Measurements from ENCODE around the gene CNBD2.
"Not testable (repeated sequence)": the region's sequence is repeated elsewhere in the genome, so short reads cannot be mapped to it uniquely, and the experiment has no call there.

The CNBD2 gene

GRCh38 chr20:36008461-36009035 lies 40.2 kb downstream of the CNBD2 start:
- in situ Hi-C loops (cut with HindIII; ENCODE audit: low pct_ligation_motif_present, low pct_unique_long_range_greater_than_20kb, low sequenced_read_pairs), result no loop called here
- DNase-seq, result no peak

GRCh38 chr20:36010076-36010475 lies 41.7 kb downstream of the CNBD2 start:
- in situ Hi-C loops (cut with HindIII; ENCODE audit: low pct_ligation_motif_present, low pct_unique_long_range_greater_than_20kb, low sequenced_read_pairs), result no loop called here

DNA sequence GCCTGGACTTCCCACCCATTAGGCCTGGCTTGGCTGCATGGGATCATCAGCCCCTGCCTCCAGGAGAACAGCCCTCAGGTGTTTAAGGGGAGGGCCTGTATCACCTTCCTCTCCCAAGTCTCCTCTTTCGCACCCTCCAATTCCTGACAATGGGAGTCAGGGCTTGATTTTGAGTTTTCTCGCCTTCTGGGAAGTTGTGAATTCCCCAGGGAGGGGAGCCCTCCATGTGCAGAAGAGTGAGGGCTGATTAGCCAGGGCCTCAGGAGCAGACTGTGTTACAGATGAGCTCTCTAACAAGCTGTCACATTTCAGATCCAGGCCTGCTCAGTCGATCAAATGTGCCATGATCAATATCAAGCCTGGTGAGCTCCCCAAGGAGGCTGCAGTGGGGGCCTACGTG lies 42.4 kb downstream of the CNBD2 start:
- no peak for DNase-seq

More at GRCh38 chr20:36010076-36010475, 41.7 kb downstream of the CNBD2 start:
- DNase-seq, result no peak

DNA sequence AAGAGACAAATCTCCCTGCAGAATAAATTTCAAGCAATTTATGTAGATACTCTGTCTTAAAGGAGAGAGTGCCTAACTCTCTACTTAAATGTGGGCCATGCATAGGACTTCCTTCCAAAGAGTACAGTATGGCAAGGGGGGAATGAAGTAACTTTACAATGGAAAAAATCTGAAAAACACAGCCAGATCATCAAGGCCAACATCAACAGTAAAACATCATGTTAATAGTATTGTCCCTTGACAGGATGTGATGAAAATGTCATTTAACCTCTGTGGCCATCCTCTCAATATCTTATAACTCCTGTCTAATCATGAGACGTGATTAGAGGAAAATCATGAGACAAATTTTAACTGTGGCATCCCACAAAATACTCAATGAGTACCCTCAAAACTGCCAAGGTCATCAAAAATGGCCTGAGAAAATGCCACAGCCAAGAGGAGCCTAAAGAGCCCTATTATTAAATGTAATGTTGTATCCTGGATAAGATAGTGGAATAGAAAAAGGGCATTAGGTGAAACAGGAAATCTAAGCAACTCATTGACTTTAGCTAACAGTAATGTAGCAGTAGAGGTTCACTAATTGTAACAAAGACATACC lies 47.5 kb downstream of the CNBD2 start:
- in situ Hi-C loops (cut with HindIII; ENCODE audit: low pct_ligation_motif_present, low pct_unique_long_range_greater_than_20kb, low sequenced_read_pairs), result no loop called here
- DNase-seq, result no peak

More for the DNA sequence above, 42.4 kb downstream of the CNBD2 start:
- in situ Hi-C loops (cut with HindIII; ENCODE audit: low pct_ligation_motif_present, low pct_unique_long_range_greater_than_20kb, low sequenced_read_pairs), result no loop called here

- DNase-seq, result peak; percentile 97
- in situ Hi-C loops (cut with HindIII; ENCODE audit: low pct_ligation_motif_present, low pct_unique_long_range_greater_than_20kb, low sequenced_read_pairs), result no loop called here
Measured at GRCh38 chr20:36017048-36017951, 48.9 kb downstream of the CNBD2 start.

DNA sequence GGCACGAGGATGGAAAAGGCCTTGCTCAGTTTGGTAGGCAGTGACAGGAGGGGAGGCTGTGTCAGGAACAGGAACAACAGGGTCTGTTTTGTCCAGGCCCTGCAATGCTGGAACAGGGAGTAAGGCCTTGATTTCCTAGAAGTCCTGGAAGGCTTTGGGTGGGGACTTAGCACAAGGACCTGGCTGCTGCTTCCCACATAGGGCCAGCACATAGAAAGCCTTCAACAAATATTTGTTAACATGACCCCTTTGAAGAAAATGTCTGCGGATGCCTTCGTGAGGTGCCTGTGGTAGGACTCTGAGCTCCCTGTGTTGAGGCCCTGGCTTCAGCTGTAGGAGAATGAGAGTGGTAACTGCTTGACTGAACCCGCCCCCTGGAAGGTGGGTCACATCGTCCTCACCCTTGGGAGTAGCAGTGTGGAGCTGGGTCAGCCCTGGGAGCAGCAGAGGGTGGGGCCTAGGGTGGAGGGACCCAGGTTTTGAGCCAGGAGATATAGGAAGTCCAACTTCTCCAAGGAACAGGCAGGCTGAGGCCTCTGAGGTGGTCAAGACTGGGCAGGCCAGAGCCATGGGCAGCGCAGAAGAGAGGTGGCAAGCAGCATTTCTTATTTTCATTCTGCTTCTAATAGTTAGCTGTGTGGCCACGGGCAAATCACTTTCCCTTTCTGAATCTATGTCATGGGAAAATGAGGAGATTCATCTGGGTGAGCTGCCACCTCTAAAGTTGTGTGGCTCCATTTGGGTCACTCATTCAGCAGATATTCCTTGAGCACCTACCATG lies 50.0 kb downstream of the CNBD2 start:
- peak; percentile 38 for DNase-seq

GRCh38 chr20:36026131-36026530 lies 57.7 kb downstream of the CNBD2 start:
- DNase-seq; in situ Hi-C loops (cut with HindIII; ENCODE audit: low pct_ligation_motif_present, low pct_unique_long_range_greater_than_20kb, low sequenced_read_pairs): not testable (repeated sequence)

More for the DNA sequence above, 50.0 kb downstream of the CNBD2 start:
- in situ Hi-C loops (cut with HindIII; ENCODE audit: low pct_ligation_motif_present, low pct_unique_long_range_greater_than_20kb, low sequenced_read_pairs), result no loop called here

DNA sequence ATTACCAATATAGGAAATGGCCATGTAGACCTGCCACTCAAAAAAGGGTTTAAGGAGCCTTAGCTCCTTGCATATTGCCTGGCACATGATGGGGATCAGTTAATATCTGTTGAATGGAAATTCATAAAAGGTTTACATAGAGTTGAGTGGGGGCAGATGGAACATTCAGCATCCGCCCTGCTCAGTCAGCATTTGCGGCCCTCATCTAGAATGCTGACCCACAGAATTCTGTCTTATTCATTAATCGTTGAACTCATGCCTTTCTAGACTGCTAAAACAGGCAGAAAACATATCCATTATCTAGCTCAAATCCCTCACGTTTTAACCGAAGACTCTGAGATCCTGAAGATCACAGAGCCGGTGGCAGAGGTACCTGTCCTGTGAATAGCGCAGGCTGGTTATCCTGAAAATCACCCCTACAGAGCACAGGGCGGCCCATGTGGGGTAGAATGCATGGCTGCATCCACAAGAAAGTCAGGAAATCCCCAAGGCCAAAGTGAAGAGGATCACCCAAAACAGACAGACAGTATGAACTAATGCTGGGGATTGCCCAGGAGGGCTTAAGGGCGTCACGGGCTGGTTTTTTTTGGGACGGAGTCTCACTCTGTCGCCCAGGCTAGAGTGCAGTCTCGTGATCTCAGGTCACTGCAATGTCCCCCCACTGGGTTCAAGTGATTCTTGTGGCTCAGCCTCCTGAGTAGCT lies 59.9 kb downstream of the CNBD2 start:
- in situ Hi-C loops (cut with HindIII; ENCODE audit: low pct_ligation_motif_present, low pct_unique_long_range_greater_than_20kb, low sequenced_read_pairs), result no loop called here
- DNase-seq, result no peak

- DNase-seq, result no peak
- in situ Hi-C loops (cut with HindIII; ENCODE audit: low pct_ligation_motif_present, low pct_unique_long_range_greater_than_20kb, low sequenced_read_pairs), result no loop called here
Measured at GRCh38 chr20:36030149-36030548, 61.8 kb downstream of the CNBD2 start.

- in situ Hi-C loops (cut with HindIII; ENCODE audit: low pct_ligation_motif_present, low pct_unique_long_range_greater_than_20kb, low sequenced_read_pairs), result no loop called here
- DNase-seq, result no peak
Measured at GRCh38 chr20:36031806-36032205, 63.4 kb downstream of the CNBD2 start.

- DNase-seq, result no peak
- in situ Hi-C loops (cut with HindIII; ENCODE audit: low pct_ligation_motif_present, low pct_unique_long_range_greater_than_20kb, low sequenced_read_pairs), result no loop called here
Measured at GRCh38 chr20:36034875-36035274, 66.5 kb downstream of the CNBD2 start.

DNA sequence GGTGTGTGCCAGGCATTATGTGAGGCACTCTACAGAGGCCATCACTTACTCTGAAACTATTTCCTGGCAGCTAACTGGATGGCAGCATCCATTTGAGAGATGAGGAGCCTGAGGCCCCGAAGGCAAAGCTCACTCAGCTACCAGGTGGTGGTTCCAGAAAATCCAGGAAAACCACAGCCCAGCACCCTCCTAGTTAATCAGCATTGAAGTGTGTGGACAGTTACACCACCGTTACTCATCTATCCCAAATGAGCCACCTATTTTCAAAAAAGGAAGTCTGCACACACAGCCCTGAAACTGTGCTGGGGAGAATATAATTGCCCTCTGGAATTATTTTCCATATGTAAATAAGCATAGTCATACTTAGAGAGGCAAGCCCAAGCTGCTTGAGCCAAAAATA lies 67.4 kb downstream of the CNBD2 start:
- in situ Hi-C loops (cut with HindIII; ENCODE audit: low pct_ligation_motif_present, low pct_unique_long_range_greater_than_20kb, low sequenced_read_pairs), result no loop called here
- peak; percentile 53 for DNase-seq

DNA sequence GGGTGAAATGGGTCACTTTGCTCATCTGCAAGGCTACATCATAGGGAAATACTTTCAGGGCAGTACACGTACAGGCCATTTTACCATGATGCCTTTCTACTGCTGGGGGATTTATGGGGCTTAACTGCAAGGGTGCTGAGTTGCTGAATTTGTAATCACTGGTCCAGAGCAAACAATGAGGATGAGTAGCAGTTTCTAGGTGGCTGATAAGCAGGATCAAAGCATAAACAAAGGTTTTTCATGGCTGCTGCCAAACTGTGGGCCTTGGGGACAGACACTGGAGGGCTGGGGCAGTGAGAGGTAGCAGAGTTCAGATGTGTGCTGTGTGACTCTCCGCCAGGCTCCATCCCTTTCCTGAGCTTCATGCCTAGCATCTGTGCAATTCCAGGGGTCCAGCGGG lies 68.3 kb downstream of the CNBD2 start:
- DNase-seq, result no peak
- in situ Hi-C loops (cut with HindIII; ENCODE audit: low pct_ligation_motif_present, low pct_unique_long_range_greater_than_20kb, low sequenced_read_pairs), result no loop called here

GRCh38 chr20:36040571-36040970 lies 72.2 kb downstream of the CNBD2 start:
- in situ Hi-C loops (cut with HindIII; ENCODE audit: low pct_ligation_motif_present, low pct_unique_long_range_greater_than_20kb, low sequenced_read_pairs), result no loop called here
- DNase-seq, result no peak

- DNase-seq, result no peak
- in situ Hi-C loops (cut with HindIII; ENCODE audit: low pct_ligation_motif_present, low pct_unique_long_range_greater_than_20kb, low sequenced_read_pairs), result no loop called here
Measured at GRCh38 chr20:36043441-36043840, 75.1 kb downstream of the CNBD2 start.

DNA sequence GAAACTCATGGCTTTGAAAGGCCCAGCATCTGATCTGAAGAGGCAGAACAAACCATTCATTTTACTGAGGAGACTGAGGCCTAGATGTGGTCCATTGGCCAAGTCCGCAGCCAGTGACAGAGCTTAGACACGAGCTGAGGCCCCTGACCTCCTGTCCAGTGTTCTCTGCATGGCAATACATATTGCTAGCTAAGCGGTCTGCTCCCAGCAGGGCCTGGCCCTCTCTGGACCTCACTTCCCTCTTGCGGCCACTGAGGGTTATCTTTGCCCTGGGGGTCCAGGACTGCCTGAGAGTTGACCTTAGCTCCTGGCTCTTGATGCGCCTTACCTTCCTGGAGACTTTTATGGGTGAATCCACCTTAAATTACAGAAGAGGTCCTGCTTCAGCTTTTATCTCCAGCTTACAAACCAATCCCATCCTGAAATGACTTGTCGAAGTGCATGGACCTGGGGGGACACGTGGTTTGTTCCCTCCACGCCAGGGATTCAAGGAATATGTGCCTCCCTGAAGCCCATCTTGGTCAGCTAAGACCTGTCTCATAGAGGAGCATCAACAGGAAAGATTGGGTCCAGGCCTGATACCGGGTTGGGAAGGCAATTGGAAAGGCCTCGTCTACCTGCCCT lies 75.6 kb downstream of the CNBD2 start:
- DNase-seq, result no peak
- in situ Hi-C loops (cut with HindIII; ENCODE audit: low pct_ligation_motif_present, low pct_unique_long_range_greater_than_20kb, low sequenced_read_pairs), result no loop called here

DNA sequence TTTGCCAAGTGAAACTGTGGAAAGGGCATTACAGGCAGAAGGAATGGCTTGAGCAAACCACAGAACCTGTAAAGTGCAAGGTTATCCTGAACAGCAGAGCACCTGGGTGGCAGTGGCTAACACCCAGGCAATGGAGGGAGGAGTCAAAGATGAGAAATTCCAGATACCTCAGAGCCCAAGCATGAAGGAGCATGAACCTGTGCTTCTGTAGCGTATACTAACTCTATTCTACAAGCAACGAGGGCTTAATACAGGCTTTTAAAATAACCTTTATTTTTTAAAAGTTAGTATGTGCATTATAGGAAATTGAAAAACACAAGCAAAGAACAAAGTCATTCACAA lies 77.0 kb downstream of the CNBD2 start:
- in situ Hi-C loops (cut with HindIII; ENCODE audit: low pct_ligation_motif_present, low pct_unique_long_range_greater_than_20kb, low sequenced_read_pairs), result no loop called here
- DNase-seq, result no peak

Measured in ACHN (cell line).